22Rv1 (cell line): ENCODE data around the gene LRRC17.

Source experiments
- CTCF ChIP-seq: fragments of 450-650 bp; IDR thresholded peaks from 2 replicates; pipeline ENCODE4 v1.5.1; 2017; ENCODE audit warnings: mild to moderate bottlenecking
- ZFX ChIP-seq: fragments of 450-650 bp; IDR thresholded peaks from 2 replicates; pipeline ENCODE4 v1.6.1; 2017; ENCODE audit warnings: antibody characterized with exemption, borderline replicate concordance

DNA sequence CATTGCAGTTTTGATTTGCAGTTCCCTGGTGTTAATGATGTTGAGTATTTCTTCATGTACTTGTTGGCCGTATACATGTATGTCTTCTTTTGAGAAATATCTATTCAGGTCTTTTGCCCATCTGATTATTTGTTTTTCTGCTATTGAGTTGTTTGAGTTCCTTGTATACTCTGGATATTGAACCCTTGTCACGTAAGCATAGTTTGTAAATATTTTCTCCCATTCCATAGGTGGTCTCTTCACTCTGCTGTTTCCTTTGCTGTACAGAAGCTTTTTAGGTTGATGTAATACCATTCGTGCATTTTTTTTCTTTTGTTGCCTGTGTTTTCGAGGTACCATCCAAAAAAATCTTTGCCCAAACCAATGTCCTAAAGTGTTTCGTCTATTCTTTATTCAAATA lies 43.6 kb upstream of the LRRC17 start:
- TF ChIP-seq CTCF (no peak), ZFX (no peak)
